Liver (tissue), 9 donors: ENCODE data around the gene ZNF22. TPM values are rescaled to one million over a fixed set of nuclear protein-coding genes. Genes with fewer than 3 reads are reported as not detected.

Experiments
- DNase-seq: peaks from one replicate; pipeline ENCODE4 v3.0.0-alpha.2; 2017; ENCODE audit warnings: low spot score
- H3K27ac ChIP-seq, 2 donors: one replicate each; pipeline ENCODE4 v1.7.0; 2013; ENCODE audit warnings: inconsistent platforms in 2 of 2, low read length in 2 of 2, control low read depth in 1 of 2, low read depth in 1 of 2, mild to moderate bottlenecking in 1 of 2
- H3K27me3 ChIP-seq, 4 donors: one replicate each; pipeline versions ENCODE4 v1.6.1 to v1.7.0; 2013; ENCODE audit warnings: low read length in 3 of 4, inconsistent platforms in 1 of 4, mild to moderate bottlenecking in 1 of 4, moderate library complexity in 1 of 4; ENCODE audit not compliant: control insufficient read depth in 4 of 4, insufficient read depth in 4 of 4
- H3K36me3 ChIP-seq, 4 donors: one replicate each; pipeline versions ENCODE4 v1.6.1 to v1.7.0; 2013; ENCODE audit warnings: low read length in 3 of 4, mild to moderate bottlenecking in 3 of 4, low read depth in 1 of 4, moderate library complexity in 1 of 4; ENCODE audit not compliant: control insufficient read depth in 4 of 4, insufficient read depth in 3 of 4
- H3K4me1 ChIP-seq, 4 donors: one replicate each; pipeline versions ENCODE4 v1.6.1 to v1.7.0; 2013; ENCODE audit warnings: low read length in 3 of 4, mild to moderate bottlenecking in 3 of 4, moderate library complexity in 1 of 4; ENCODE audit not compliant: control insufficient read depth in 4 of 4, insufficient read depth in 4 of 4
- H3K4me3 ChIP-seq, 3 donors: one replicate each; pipeline versions ENCODE4 v1.6.1 to v1.7.0; 2013; ENCODE audit warnings: low read length in 3 of 3, control low read depth in 1 of 3, low read depth in 1 of 3, mild to moderate bottlenecking in 1 of 3
- H3K9ac ChIP-seq, 2 donors: one replicate each; pipeline ENCODE4 v1.7.0; 2013; ENCODE audit warnings: low read length in 2 of 2, mild to moderate bottlenecking in 2 of 2, moderate library complexity in 2 of 2, control low read depth in 1 of 2, low read depth in 1 of 2
- H3K9me3 ChIP-seq, 4 donors: one replicate each; pipeline versions ENCODE4 v1.6.1 to v1.7.0; 2013; ENCODE audit warnings: low read length in 3 of 4; ENCODE audit not compliant: control insufficient read depth in 4 of 4
- EGR1 ChIP-seq, 2 donors: IDR thresholded peaks; 2 replicates each; pipeline ENCODE4 v1.6.1; 2016 to 2018; ENCODE audit warnings: antibody characterized with exemption in 2 of 2, low read depth in 2 of 2
- GABPA ChIP-seq, 2 donors: IDR thresholded peaks in 1 of 2; conservative IDR thresholded peaks in 1 of 2; 2 replicates each; pipeline ENCODE4 v1.6.1; 2016; ENCODE audit warnings: antibody characterized with exemption in 2 of 2, mild to moderate bottlenecking in 1 of 2, moderate library complexity in 1 of 2
- JUND ChIP-seq, 2 donors: IDR thresholded peaks; 2 replicates each; pipeline ENCODE4 v1.6.1; 2016; ENCODE audit warnings: antibody characterized with exemption in 2 of 2
- NR2F2 ChIP-seq: IDR thresholded peaks from 2 replicates; pipeline ENCODE4 v1.6.1; 2016; ENCODE audit warnings: antibody characterized with exemption
- RXRA ChIP-seq, 2 donors: IDR thresholded peaks; 2 replicates each; pipeline ENCODE4 v1.6.1; 2017 to 2018; ENCODE audit warnings: antibody characterized with exemption in 2 of 2, mild to moderate bottlenecking in 1 of 2
- SP1 ChIP-seq: IDR thresholded peaks from 2 replicates; pipeline ENCODE4 v1.6.1; 2018; ENCODE audit warnings: antibody characterized with exemption, mild to moderate bottlenecking
- TAF1 ChIP-seq: conservative IDR thresholded peaks from 2 replicates; pipeline ENCODE4 v1.6.1; 2016; ENCODE audit warnings: antibody characterized with exemption, mild to moderate bottlenecking
- WGBS: extraction: QIAGEN DNeasy Blood & Tissue Kit; methylation state at CpG from one replicate; pipeline ENCODE4 v1.1.7; 2013; 5-methylcytosine and 5-hydroxymethylcytosine counted together
- polyA plus RNA-seq, 2 donors: library from polyadenylated mRNA; stranded (reverse) in 1 of 2; unstranded in 1 of 2; fragments of 200-250 nt in 1 of 2; fragments of >200 nt in 1 of 2; fragmentation: Nextera tagmentation in 1 of 2; extraction: Ambion mirVana in 1 of 2; gene quantifications; one replicate each; pipeline versions ENCODE4 v1.2.1 to v1.2.3, GENCODE V29; 2013 to 2015
- total RNA-seq, 2 donors: library from RNA; depleted of rRNA; stranded (reverse); fragments of >200 nt; gene quantifications; one replicate each; pipeline ENCODE4 v1.2.3, GENCODE V29; 2014
- TF ChIP-seq, protein P1 (sequence below): IDR thresholded peaks from 2 replicates; pipeline ENCODE4 v1.6.1; 2016; ENCODE audit warnings: antibody characterized with exemption, mild to moderate bottlenecking
- TF ChIP-seq, protein P2 (sequence below): fragments of 150-350 bp; IDR thresholded peaks from 2 replicates; pipeline ENCODE4 v1.5.1; 2017; ENCODE audit warnings: improper control_type of control experiment, low read depth, low read length; ENCODE audit not compliant: missing input control
- donor health status: healthy.
- donor health status: healthy.
- donor health status: healthy.
- donor health status: healthy.
- donor health status: healthy.

The ZNF22 gene
- total and polyA plus RNA-seq, 4 donors = 10.3 to 22.6 (median 20.3) TPM

DNA sequence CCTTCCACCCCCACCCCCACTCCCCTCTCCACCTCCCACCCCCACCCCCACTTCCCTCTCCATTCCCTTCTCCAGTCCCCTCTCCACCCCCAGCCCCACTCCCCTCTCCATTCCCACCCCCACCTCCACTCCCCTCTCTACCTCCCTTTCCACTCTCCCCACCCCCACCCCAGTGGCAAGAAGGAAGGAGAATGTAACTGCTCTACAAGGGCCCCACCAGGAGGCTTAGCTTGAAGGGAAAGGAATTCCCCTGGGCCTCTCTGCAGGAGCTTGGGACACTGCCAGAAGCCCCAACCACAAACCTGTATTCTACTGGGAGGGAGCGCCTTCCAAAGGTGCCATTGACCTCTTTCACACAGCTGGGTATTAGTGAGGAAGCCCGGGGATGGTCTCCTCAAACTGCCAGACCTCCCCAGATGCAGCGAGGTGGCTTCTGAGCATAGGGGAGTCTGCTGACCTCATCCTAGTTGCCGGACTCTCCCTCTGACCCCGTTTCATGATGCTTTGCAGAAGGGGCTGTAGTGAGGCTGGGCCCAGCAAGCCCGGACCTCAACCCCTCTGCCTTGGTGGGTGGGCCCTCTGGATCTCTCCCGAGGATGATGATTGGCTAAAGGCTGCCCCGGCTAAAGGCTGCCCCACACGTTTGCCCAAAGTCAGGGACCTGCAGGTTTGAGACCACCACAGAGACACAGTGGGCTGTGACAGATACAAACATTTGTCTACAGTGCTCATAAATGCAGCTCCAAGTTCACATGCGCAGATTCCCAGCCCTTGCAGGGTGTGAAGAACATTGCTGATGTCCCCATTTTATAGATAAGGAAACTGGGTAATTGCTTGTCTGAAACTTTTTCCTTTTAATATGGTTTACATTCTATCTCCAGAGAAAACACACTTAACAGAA is 25.0 kb upstream of the ZNF22 start:
- H3K9ac ChIP-seq = peak overlapping the region in 1 of 2 donors; percentile 29

DNA sequence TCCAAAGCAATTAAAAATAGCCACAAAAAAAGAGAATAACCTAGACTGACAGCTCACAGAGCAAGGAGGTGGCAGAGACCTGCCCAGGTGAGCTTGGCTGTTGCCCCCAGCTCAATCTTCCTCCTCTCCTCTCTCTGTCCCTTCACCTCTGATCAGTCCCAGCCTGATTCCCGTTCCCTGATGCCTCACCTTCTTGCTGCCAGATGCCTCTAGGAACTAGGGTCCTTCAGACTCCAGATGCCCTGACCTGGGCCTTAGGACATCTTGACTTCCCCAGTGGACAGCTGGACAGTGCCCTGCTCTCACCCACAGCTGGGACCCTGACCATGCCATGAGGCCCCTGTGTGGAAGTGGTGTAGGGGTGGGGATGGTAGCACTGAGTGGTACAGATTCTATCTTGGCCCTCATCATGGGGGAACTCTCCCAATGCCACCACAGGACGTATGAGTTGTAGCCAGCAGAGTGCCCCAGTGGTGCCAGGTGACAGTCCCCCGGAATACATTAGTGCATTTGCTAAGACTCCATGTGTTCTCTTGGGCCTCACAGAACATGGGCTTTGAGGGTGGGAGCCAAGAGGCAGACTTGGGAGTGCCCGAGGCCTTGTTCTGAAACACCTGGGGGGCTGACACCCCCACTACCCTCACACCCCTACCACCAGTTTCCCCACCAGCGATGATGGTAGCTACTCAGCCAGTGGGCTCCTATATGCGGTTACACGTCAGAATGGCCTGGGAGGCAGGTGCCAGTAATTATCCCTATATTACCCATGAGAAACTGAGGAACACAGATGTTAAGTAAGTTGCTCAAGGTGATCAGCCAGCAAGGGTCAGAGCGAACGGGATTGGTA is 24.1 kb upstream of the ZNF22 start:
- H3K4me3 ChIP-seq = peak overlapping the region; percentile 68 to 90 (median 88)
- H3K9ac ChIP-seq = peak overlapping the region; percentile 92 to 95
- H3K36me3 ChIP-seq = peaks cover 0 to 5% (median under 1%) of the 10 kb centered on the region in 4 donors
- H3K4me1 ChIP-seq = peaks cover 17 to 50% (median 41%) of the 10 kb centered on the region in 4 donors
- H3K27ac ChIP-seq = peak overlapping the region; percentile 91 to 94
- no peak for DNase-seq
- TF ChIP-seq, protein P1, sequence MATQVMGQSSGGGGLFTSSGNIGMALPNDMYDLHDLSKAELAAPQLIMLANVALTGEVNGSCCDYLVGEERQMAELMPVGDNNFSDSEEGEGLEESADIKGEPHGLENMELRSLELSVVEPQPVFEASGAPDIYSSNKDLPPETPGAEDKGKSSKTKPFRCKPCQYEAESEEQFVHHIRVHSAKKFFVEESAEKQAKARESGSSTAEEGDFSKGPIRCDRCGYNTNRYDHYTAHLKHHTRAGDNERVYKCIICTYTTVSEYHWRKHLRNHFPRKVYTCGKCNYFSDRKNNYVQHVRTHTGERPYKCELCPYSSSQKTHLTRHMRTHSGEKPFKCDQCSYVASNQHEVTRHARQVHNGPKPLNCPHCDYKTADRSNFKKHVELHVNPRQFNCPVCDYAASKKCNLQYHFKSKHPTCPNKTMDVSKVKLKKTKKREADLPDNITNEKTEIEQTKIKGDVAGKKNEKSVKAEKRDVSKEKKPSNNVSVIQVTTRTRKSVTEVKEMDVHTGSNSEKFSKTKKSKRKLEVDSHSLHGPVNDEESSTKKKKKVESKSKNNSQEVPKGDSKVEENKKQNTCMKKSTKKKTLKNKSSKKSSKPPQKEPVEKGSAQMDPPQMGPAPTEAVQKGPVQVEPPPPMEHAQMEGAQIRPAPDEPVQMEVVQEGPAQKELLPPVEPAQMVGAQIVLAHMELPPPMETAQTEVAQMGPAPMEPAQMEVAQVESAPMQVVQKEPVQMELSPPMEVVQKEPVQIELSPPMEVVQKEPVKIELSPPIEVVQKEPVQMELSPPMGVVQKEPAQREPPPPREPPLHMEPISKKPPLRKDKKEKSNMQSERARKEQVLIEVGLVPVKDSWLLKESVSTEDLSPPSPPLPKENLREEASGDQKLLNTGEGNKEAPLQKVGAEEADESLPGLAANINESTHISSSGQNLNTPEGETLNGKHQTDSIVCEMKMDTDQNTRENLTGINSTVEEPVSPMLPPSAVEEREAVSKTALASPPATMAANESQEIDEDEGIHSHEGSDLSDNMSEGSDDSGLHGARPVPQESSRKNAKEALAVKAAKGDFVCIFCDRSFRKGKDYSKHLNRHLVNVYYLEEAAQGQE = peak; percentile 18
- no peak for TF ChIP-seq TAF1
- WGBS = 53% methylated on average over 9 of the region's 9 CpGs
- H3K27me3 ChIP-seq = no peaks in the 10 kb centered on the region
- no peaks in the 10 kb centered on the region for H3K9me3 ChIP-seq

More for the DNA sequence above, 25.0 kb upstream of the ZNF22 start:
- Histone ChIP-seq H3K36me3 (peaks cover 0 to 5% (median under 1%) of the 10 kb centered on the region in 4 donors), H3K27me3 (no peaks in the 10 kb centered on the region), H3K27ac (peak overlapping the region; percentile 91 to 94), H3K9me3 (no peaks in the 10 kb centered on the region), H3K4me3 (peak overlapping the region in 2 of 3 donors; percentile 68 to 88), H3K4me1 (peaks cover 14 to 41% (median 33%) of the 10 kb centered on the region in 4 donors)
- TF ChIP-seq, protein P2, sequence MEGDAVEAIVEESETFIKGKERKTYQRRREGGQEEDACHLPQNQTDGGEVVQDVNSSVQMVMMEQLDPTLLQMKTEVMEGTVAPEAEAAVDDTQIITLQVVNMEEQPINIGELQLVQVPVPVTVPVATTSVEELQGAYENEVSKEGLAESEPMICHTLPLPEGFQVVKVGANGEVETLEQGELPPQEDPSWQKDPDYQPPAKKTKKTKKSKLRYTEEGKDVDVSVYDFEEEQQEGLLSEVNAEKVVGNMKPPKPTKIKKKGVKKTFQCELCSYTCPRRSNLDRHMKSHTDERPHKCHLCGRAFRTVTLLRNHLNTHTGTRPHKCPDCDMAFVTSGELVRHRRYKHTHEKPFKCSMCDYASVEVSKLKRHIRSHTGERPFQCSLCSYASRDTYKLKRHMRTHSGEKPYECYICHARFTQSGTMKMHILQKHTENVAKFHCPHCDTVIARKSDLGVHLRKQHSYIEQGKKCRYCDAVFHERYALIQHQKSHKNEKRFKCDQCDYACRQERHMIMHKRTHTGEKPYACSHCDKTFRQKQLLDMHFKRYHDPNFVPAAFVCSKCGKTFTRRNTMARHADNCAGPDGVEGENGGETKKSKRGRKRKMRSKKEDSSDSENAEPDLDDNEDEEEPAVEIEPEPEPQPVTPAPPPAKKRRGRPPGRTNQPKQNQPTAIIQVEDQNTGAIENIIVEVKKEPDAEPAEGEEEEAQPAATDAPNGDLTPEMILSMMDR = no peak
- TF ChIP-seq RXRA (IDR thresholded peaks at IDR 0.05) (peak; percentile 16 to 33), SP1 (peak; percentile 18), EGR1 (IDR thresholded peaks at IDR 0.05; ENCODE audit: low read depth in 2 of 2) (no peak), NR2F2 (peak; percentile 35), JUND (IDR thresholded peaks at IDR 0.05) (peak in 1 of 2 donors; percentile 59), TAF1 (no peak), GABPA (IDR thresholded peaks at IDR 0.05 in 1 of 2, conservative IDR thresholded peaks at IDR 0.05 in 1 of 2) (no peak)
- WGBS = 14% methylated on average over 10 of the region's 10 CpGs
- DNase-seq = no peak
